ENCODE results near the gene SPTA1.
"Not testable (repeated sequence)": the region's sequence is repeated elsewhere in the genome, so short reads cannot be mapped to it uniquely, and the experiment has no call there.

Gene SPTA1

DNA sequence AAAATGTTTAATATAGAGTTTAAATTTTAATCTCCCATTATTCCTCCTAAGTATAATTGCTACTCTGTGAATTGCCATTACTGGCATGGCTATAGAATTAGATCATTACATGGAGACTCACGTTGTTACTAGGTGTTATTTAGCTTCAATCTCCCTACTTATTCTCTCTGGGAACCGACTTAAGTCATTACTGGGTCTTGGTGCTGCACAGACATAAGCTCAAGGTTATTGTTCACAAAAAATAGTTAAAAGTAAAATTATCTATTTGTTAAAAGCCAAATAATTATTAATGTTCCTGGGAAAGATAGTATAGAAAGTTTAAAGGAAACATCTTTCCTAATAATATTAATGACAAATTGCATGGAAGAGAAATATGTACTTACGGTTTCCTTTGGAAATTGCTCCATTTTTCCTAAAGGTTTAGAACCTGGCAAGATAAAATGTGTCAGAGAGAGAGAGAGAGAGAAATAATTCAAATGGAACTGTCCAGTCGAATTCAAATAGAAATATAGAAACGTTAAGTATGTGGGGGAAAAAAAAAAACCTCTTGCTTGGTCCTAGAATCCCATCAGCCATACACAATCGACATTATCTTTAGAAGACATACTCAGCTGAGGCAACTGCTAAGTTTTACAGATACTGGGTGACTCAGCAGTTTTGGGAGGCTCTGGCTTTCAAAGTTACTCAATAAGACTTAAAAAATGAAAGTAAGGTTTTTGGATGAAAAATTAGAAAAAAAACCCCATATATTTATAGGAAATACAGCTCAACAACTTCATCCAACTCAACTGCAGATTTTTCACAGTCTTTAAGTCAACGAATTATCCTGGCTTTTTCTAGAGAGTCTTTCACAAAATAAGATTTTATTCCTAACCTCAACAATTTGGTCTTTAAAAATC, at the start of gene SPTA1:
TSS of gene SPTA1 (minus strand) at position 605 of the 899 bp plus-strand sequence. CDS start at position 407, 198 bp downstream.
- DNase-seq (ENCODE audit: low spot score) = no peak

DNA sequence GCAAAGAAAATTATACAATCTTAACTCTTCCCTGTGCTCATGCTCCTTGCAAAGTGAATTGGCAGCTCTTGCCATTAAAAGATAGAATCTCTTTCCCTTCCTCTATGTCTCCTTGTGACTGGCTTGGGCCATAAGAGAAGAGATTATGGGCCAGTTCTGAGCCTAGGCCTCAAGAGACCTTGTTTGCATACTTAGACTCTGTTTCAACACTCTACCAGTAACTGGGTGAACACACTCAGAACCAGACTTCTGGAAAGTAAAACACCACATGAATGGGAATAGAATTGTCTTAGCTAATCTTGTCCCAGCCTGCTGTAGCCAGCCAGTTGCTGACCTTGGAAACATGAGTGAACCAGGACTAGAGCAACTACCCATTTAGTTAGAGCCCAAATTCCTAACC, 49.3 kb upstream of the SPTA1 start:
- no peak for DNase-seq (ENCODE audit: low spot score)

DNA sequence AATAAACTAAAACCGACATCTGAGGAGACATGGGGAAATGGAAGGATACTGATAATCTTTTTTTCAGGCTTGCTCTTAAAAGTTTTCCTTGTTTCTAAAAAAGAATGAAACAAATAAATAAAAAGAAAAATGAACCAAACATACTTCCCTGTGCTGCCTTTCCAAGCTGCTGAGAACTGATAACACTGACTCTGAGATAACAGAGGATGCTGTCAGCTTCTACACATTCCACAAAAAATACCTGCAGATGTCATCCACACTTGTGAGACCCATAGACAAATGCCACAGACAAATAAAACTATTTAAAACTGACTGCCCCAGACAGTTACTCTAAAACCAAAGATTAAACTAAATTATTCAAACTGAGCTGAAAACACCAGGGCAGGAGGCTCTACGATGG, 46.0 kb upstream of the SPTA1 start:
- DNase-seq (ENCODE audit: low spot score) = no peak

DNA sequence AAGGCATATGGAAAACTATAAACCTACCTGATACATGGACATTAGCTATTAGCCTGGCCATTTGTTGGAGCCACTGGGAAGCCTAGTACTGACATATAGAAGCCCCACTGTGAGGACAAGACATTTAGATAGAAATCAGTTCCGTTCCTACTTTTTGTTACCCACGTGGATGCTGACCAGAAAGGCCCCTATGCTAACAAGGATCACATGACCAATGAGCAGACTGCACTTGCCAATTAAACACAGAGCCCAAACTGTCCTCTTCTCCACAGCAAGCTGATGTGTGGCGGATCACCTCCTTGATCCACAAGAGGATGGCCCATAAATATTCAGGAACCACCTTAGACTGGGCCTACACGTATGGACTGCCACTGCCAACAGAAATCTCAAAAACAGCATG, 45.2 kb upstream of the SPTA1 start:
- no peak for DNase-seq (ENCODE audit: low spot score)

DNA sequence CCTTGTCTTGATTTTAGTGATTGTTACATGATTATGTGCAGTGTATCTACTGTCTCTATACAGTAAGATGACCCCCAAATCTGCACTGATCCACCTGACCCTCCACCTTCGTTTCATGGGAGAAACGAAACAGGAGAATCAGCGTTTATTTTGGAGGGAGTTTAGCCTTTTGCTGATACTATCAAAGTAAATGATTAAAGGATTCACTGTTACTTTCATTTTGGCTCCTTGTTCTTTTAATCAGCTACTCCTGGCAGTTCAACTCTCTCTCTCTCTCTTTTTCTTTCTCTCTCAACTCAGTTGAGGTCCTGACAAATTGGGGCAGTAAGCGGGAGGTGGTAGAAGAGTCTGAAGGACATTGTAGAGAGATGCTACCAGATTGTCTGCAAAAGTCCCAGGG, 43.9 kb upstream of the SPTA1 start:
- DNase-seq (ENCODE audit: low spot score) = no peak

GRCh38 chr1:158728510-158729225, 42.2 kb upstream of the SPTA1 start:
- no peak for DNase-seq (ENCODE audit: low spot score)

- DNase-seq (ENCODE audit: low spot score) = no peak
Observed at GRCh38 chr1:158724442-158724841, 37.9 kb upstream of the SPTA1 start.

DNA sequence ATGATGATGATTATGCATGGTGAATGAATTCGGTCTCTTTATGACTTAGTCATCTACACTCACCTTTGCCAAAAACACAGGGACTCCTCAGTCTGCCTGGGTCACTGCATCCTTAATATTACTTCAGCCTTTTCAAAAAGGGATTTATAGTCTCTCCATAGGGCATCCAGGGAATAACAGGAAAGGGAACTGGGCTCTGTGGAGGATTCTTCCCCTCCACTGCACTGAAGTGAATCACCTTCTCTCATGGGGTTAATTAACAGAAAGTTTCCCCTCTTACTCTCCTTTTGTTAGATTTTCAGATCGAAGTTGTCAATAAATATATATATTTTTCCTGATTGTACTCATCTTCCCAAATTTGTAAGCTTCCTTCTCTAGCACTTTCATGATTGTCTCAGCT, 34.1 kb upstream of the SPTA1 start, which contains the start of gene OR6K3:
TSS of gene OR6K3 (minus strand) at position 101 of the 400 bp plus-strand sequence. CDS start 2,605 bp downstream, outside the sequence.
- no peak for DNase-seq (ENCODE audit: low spot score)

DNA sequence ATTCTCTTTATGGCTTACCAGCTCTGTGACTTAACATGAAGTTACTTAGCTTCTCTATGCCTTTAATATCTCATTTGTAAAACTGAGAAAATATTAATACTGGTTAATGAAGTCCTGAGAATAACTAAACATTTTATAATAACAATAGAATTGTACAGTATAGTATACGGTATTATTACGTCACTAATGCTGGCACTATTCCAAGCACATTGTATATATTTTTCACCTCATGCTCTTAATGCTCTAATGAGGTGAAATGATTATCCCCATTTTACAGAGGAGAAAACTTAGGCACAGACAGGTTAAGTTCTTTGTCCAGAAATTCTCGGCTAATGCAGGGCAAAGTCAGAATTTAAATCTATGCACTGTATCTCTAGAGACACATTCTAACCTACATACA, 33.1 kb upstream of the SPTA1 start:
- DNase-seq (ENCODE audit: low spot score) = no peak

DNA sequence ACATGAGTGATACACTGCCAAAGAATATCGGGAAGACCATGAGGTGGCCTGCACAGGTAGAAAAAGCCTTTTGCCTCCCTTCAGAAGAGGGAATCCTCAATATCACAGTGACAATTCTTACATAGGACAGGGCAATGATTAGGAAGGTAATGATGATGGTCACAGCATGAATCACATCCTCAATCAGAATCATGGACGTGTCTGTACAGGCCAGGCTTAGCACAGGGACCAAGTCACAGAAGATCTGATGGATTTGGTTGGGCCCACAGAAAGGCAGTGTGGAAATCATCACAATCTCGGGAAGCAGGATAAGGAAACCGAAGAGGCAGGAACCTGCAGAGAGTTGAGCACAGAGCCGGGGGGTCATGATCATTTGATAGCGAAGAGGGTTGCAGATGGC, 30.8 kb upstream of the SPTA1 start:
- DNase-seq (ENCODE audit: low spot score) = no peak

DNA sequence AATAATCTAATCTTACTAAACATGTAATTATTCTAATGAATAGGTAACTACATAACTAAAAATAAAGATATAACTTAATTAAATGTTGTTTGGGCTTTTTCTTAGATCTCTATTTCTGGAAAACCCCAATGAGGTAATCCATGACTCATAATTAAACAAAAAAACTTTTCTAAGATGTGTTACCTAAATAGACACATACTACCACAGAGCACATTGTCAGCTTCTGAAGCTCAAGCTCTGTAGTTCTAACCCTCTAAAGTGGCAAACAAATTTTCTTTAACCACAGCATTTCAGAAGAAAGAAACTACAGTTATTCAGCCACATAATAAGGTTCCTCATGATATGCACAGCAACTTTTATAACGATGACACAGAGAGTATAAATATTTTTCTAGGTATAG, 29.8 kb upstream of the SPTA1 start:
- DNase-seq (ENCODE audit: low spot score) = no peak

GRCh38 chr1:158714754-158715153, 28.2 kb upstream of the SPTA1 start:
- DNase-seq (ENCODE audit: low spot score) = no peak

DNA sequence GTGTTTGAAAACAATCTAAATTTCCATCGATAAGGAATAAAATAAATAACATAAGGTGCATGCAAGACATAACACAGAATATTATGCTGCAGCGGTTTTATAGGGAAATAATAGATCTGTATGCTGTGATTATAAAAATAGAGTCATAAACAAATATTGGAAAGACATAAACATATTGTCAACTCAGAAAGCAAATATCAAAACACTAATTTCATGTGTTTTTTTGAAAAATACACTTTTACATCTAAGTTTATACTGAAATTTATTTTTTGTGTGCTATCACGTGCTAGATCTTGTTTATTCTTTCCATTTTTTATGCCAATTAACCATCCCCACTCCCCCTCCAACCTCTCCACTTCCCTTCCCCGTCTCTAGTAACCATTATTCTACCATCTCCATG, 24.6 kb upstream of the SPTA1 start:
- no peak for DNase-seq (ENCODE audit: low spot score)

- no peak for DNase-seq (ENCODE audit: low spot score)
Observed at GRCh38 chr1:158706096-158706495, 19.6 kb upstream of the SPTA1 start.

GRCh38 chr1:158700552-158700951, 14.0 kb upstream of the SPTA1 start, which contains the start of gene OR6K2:
Gene OR6K2 (minus strand): TSS chr1:158700652. CDS start chr1:158700652, 0 bp downstream.
- no peak for DNase-seq (ENCODE audit: low spot score)

GRCh38 chr1:158694596-158694995, 8.1 kb upstream of the SPTA1 start:
- no peak for DNase-seq (ENCODE audit: low spot score)

- no peak for DNase-seq (ENCODE audit: low spot score)
Observed at GRCh38 chr1:158692356-158692755, 5.8 kb upstream of the SPTA1 start.

GRCh38 chr1:158691907-158692306, 5.4 kb upstream of the SPTA1 start:
- no peak for DNase-seq (ENCODE audit: low spot score)

GRCh38 chr1:158691149-158691548, 4.6 kb upstream of the SPTA1 start:
- not testable (repeated sequence) for DNase-seq (ENCODE audit: low spot score)

DNA sequence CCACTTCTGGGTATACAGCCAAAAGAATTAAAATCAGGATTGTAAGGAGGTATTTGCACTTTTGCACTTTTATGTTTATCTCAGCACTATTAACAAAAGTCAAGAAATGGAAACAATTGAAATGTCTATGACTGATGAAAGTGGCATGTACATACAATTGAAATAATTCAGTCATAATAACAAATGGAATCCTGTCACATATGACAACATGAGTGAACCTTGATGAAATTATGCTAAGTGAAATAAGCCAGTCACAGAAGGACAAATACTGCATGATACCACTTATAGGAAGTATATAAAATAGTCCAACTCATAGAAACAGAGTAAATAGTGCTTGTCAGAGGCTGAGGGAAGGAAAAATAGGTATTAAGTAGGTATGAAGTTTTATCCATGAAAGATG, 3.4 kb upstream of the SPTA1 start:
- no peak for DNase-seq (ENCODE audit: low spot score)

DNA sequence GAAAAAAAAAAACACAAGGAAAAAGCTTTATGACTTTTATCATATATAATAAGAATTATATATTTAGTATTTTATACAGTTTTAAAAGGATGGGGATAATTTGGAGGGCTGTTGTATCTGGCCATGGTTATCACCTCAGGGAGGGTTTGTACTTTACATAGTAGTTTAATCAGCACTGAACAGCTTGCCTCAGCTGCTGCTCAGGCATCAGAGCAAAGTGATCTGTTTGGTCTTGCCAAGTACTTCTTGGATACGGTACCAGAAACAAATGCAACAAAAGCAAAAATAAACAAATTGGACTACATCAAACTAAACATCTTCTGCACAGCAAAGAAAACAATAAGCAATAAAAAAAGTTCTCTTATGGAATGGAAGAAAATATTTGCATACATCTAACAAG, 2.6 kb upstream of the SPTA1 start:
- DNase-seq (ENCODE audit: low spot score) = no peak

DNA sequence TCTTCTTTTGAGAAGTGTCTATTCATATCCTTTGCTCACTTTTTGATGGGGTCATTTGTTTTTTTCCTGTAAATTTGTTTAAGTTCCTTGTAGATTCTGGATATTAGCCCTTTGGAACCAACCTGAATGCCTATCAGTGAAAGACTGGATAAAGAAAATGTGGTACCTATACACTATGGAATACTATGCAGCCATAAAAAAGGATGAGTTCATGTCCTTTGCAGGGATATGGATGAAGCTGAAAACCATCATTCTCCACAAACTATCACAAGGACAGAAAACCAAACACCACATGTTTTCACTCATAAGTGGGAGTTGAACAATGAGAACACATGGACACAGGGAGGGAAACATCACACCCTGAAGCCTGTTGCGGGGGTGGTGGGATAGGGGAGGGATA, 1.8 kb upstream of the SPTA1 start:
- DNase-seq (ENCODE audit: low spot score) = not testable (repeated sequence)

GRCh38 chr1:158687037-158687436, 522 bp upstream of the SPTA1 start:
- DNase-seq (ENCODE audit: low spot score) = no peak
